OCI-LY7 (cell line): ENCODE measurements around the gene CEP192. TPM values are rescaled to one million over a fixed set of nuclear protein-coding genes. Genes with fewer than 3 reads are reported as not detected.

Experiments
- BruUV-seq: library from RNA; stranded (reverse); fragments of 400-500 nt; replicated peaks from 2 replicates; lab custom pipeline; 2021; lab: Mats Ljungman, UMichigan
- CTCF ChIA-PET: fragments of 300-600 bp; sonication (Branson Sonifier 250); formaldehyde crosslinking; loops from one replicate; lab custom pipeline; 2022; ENCODE audit warnings: antibody characterized with exemption; ENCODE audit not compliant: unreplicated experiment; lab: Charles Lee
- POLR2A ChIA-PET: fragments of 300-600 bp; sonication (Branson Sonifier 250); formaldehyde crosslinking; loops from one replicate; lab custom pipeline; 2022; ENCODE audit warnings: antibody characterized with exemption; lab: Charles Lee
- DNase-seq: peaks from one replicate; pipeline ENCODE4 v3.0.0-alpha.2; 2015; ENCODE audit warnings: low spot score
- H2AFZ ChIP-seq: fragments of 200-600 bp; sonication (generic), shearing (Covaris generic); 2 replicates; pipeline ENCODE4 v1.6.1; 2014; ENCODE audit warnings: mild to moderate bottlenecking, antibody characterized with exemption, low read length, moderate library complexity
- H3K27ac ChIP-seq: fragments of 200-600 bp; sonication (generic); 2 replicates; pipeline ENCODE4 v1.5.1; 2014; ENCODE audit warnings: mixed run types, low read depth, mild to moderate bottlenecking, moderate library complexity, low read length, inconsistent platforms; ENCODE audit not compliant: poor library complexity, severe bottlenecking
- H3K36me3 ChIP-seq: fragments of 200-600 bp; sonication (generic); 2 replicates; pipeline ENCODE4 v1.6.1; 2014; ENCODE audit warnings: mild to moderate bottlenecking, antibody characterized with exemption, low read length, moderate library complexity, mixed read lengths; ENCODE audit not compliant: insufficient read depth
- H3K4me1 ChIP-seq: fragments of 200-600 bp; sonication (generic); 2 replicates; pipeline ENCODE4 v1.5.1; 2014; ENCODE audit warnings: mild to moderate bottlenecking, low read length; ENCODE audit not compliant: insufficient read depth, poor library complexity, severe bottlenecking
- H3K4me2 ChIP-seq: fragments of 200-600 bp; sonication (generic); 2 replicates; pipeline ENCODE4 v1.6.1; 2014; ENCODE audit warnings: mild to moderate bottlenecking, low read length
- H3K4me3 ChIP-seq: fragments of 200-600 bp; sonication (generic); 2 replicates; pipeline ENCODE4 v1.5.1; 2014; ENCODE audit warnings: mild to moderate bottlenecking, low read depth, low read length; ENCODE audit not compliant: poor library complexity, severe bottlenecking
- H3K79me2 ChIP-seq: fragments of 200-600 bp; sonication (generic); 2 replicates; pipeline ENCODE4 v1.6.1; 2016; ENCODE audit warnings: low read depth, mild to moderate bottlenecking, low read length, moderate library complexity, mixed read lengths; ENCODE audit not compliant: insufficient read depth
- H3K9me2 ChIP-seq: fragments of 200-600 bp; sonication (generic); 2 replicates; pipeline ENCODE4 v1.6.1; 2016; ENCODE audit warnings: mild to moderate bottlenecking, low read length, mixed read lengths; ENCODE audit not compliant: insufficient read depth
- H3K9me3 ChIP-seq: fragments of 200-600 bp; sonication (generic); 2 replicates; pipeline ENCODE4 v1.6.1; 2014; ENCODE audit warnings: mild to moderate bottlenecking, mixed run types, low read length, mixed read lengths
- H4K20me1 ChIP-seq: fragments of 200-600 bp; sonication (generic); 2 replicates; pipeline ENCODE4 v1.6.1; 2014; ENCODE audit warnings: mild to moderate bottlenecking, antibody characterized with exemption, low read length, moderate library complexity, mixed read lengths; ENCODE audit not compliant: insufficient read depth
- EZH2phosphoT487 ChIP-seq: fragments of 200-600 bp; sonication (generic); IDR thresholded peaks from 2 replicates; pipeline ENCODE4 v1.6.1; 2018; ENCODE audit warnings: low read depth, borderline replicate concordance, mild to moderate bottlenecking, mixed run types, antibody characterized with exemption, low read length, moderate library complexity, mixed read lengths
- intact Hi-C: fragments of 100-400 bp; cut with micrococcal nuclease; formaldehyde crosslinking; loops from one replicate; pipeline ENCODE4 v1.10.0; 2022; ENCODE audit not compliant: unreplicated experiment
- total RNA-seq, 2 experiments: library from RNA; depleted of rRNA in 1 of 2; stranded (reverse); fragments of >200 nt in 1 of 2; shearing (Covaris generic) in 1 of 2; gene quantifications; 2 replicates each; pipeline ENCODE4 v1.2.3, GENCODE V29; 2014 to 2022
- TF ChIP-seq, protein P1 (sequence below): fragments of 200-600 bp; sonication (generic); conservative IDR thresholded peaks from 2 replicates; pipeline ENCODE4 v1.5.1; 2014; ENCODE audit warnings: mild to moderate bottlenecking, antibody characterized with exemption, low read length, moderate library complexity, mixed read lengths

CEP192 gene
- total RNA-seq, 2 experiments from 2014 or later: 55.5 to 59.9 TPM

GRCh38 chr18:13147130-13147529 is 156.0 kb downstream of the CEP192 start:
- no peaks in the 10 kb centered on the region for H3K9me2 ChIP-seq
- H3K4me3 ChIP-seq: no peak overlapping the region
- TF ChIP-seq EZH2phosphoT487: no peak
- TF ChIP-seq, protein P1, sequence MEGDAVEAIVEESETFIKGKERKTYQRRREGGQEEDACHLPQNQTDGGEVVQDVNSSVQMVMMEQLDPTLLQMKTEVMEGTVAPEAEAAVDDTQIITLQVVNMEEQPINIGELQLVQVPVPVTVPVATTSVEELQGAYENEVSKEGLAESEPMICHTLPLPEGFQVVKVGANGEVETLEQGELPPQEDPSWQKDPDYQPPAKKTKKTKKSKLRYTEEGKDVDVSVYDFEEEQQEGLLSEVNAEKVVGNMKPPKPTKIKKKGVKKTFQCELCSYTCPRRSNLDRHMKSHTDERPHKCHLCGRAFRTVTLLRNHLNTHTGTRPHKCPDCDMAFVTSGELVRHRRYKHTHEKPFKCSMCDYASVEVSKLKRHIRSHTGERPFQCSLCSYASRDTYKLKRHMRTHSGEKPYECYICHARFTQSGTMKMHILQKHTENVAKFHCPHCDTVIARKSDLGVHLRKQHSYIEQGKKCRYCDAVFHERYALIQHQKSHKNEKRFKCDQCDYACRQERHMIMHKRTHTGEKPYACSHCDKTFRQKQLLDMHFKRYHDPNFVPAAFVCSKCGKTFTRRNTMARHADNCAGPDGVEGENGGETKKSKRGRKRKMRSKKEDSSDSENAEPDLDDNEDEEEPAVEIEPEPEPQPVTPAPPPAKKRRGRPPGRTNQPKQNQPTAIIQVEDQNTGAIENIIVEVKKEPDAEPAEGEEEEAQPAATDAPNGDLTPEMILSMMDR: no peak
- no peaks in the 10 kb centered on the region for H3K36me3 ChIP-seq
- POLR2A ChIA-PET: interaction anchor here (0.7 kb wide), 1 partner anchor 12 kb away, joined by 3 read pairs; no protein-coding TSS in a partner anchor
- intact Hi-C loops: no loop called here
- no peaks in the 10 kb centered on the region for H3K4me1 ChIP-seq
- no peak overlapping the region for H3K27ac ChIP-seq
- H3K9me3 ChIP-seq: peaks cover 15% of the 10 kb centered on the region
- CTCF ChIA-PET: no interaction called here
- no peak for DNase-seq
- no peak overlapping the region for H3K4me2 ChIP-seq
- no peaks in the 10 kb centered on the region for H4K20me1 ChIP-seq
- H3K79me2 ChIP-seq: no peaks in the 10 kb centered on the region
- no peak overlapping the region for H2AFZ ChIP-seq
- no TSS peak for BruUV-seq

DNA sequence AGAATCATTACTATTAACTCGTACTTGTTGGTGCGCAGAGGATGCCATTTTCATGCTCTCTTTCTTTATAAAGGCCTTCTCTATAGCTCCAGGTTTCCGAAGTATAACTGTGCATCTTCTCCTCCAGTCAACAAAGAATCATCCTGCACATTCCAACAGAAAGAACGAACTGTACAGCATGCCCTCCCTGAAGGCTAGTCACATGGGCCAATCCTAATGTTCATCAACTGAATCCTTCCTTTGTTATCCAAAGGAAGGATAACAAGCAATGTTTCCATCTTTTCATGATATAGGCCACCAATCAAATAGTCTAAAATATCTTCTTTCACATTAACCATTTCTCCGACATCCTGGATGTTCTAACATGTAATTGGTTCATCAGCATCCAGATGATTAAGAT is 160.5 kb downstream of the CEP192 start:
- Histone ChIP-seq H2AFZ (no peak overlapping the region), H4K20me1 (no peaks in the 10 kb centered on the region), H3K27ac (no peak overlapping the region), H3K4me3 (no peak overlapping the region), H3K79me2 (no peaks in the 10 kb centered on the region), H3K9me2 (no peaks in the 10 kb centered on the region), H3K4me2 (no peak overlapping the region), H3K36me3 (no peaks in the 10 kb centered on the region), H3K4me1 (no peaks in the 10 kb centered on the region), H3K9me3 (no peaks in the 10 kb centered on the region)
- BruUV-seq: no TSS peak
- ChIA-PET CTCF (no interaction called here), POLR2A (no interaction called here)
- no peak for TF ChIP-seq EZH2phosphoT487
- TF ChIP-seq, protein P1: no peak
- intact Hi-C loops: loop anchor here (10.0 kb wide), 2 partner anchors 217 to 487 kb away; no protein-coding TSS in a partner anchor
- no peak for DNase-seq

GRCh38 chr18:13158428-13158827 is 167.3 kb downstream of the CEP192 start:
- Histone ChIP-seq H3K4me1 (no peaks in the 10 kb centered on the region), H3K27ac (no peak overlapping the region), H3K79me2 (no peaks in the 10 kb centered on the region), H3K4me3 (no peak overlapping the region), H2AFZ (no peak overlapping the region), H3K9me2 (no peaks in the 10 kb centered on the region), H4K20me1 (no peaks in the 10 kb centered on the region), H3K4me2 (no peak overlapping the region), H3K9me3 (peaks cover 18% of the 10 kb centered on the region; the same call in 1 of the 2 replicates), H3K36me3 (no peaks in the 10 kb centered on the region)
- POLR2A ChIA-PET: interaction anchor here (0.6 kb wide), 2 partner anchors 51 to 239 kb away, joined by 3 to 4 read pairs; no protein-coding TSS in a partner anchor
- no TSS peak for BruUV-seq
- no peak for DNase-seq
- CTCF ChIA-PET: no interaction called here
- no peak for TF ChIP-seq EZH2phosphoT487
- TF ChIP-seq, protein P1: no peak
- intact Hi-C loops: loop anchor here (2.0 to 10.0 kb wide), 5 partner anchors 156 to 494 kb away; no protein-coding TSS in a partner anchor
